Left renal pelvis (tissue), 4 donors: ENCODE measurements around the gene RIT2. TPM values are rescaled to one million over a fixed set of nuclear protein-coding genes. Genes with fewer than 3 reads are reported as not detected.
"Not testable (repeated sequence)": the region's sequence is repeated elsewhere in the genome, so short reads cannot be mapped to it uniquely, and the experiment has no call there.

Experiments
- DNase-seq, 4 donors: peaks; one replicate each; pipeline ENCODE4 v3.0.0-alpha.2; 2013; ENCODE audit warnings: low read depth in 4 of 4, low spot score in 3 of 4
- polyA plus RNA-seq, 4 donors: library from polyadenylated mRNA; unstranded; fragments of 120-200 nt; gene quantifications; one replicate each; pipeline ENCODE4 v1.2.1, GENCODE V29; 2013; ENCODE audit not compliant: insufficient read length in 4 of 4

The RIT2 gene
- polyA plus RNA-seq, 4 donors, result 0.14 to 0.20 TPM; not detected in 2

- DNase-seq, result no peak
Observed at GRCh38 chr18:42778445-42779042, 336.9 kb downstream of the RIT2 start.

- no peak for DNase-seq
Observed at GRCh38 chr18:42778024-42778423, 337.5 kb downstream of the RIT2 start.

GRCh38 chr18:42773870-42774269, 341.6 kb downstream of the RIT2 start:
- DNase-seq, result no peak

- DNase-seq, result no peak
Observed at GRCh38 chr18:42771936-42772335, 343.5 kb downstream of the RIT2 start.

- DNase-seq, result no peak
Observed at GRCh38 chr18:42765302-42765701, 350.2 kb downstream of the RIT2 start.

- DNase-seq, result no peak
Observed at GRCh38 chr18:42760290-42760689, 355.2 kb downstream of the RIT2 start.

GRCh38 chr18:42758852-42759251, 356.6 kb downstream of the RIT2 start:
- no peak for DNase-seq

GRCh38 chr18:42756214-42756613, 359.3 kb downstream of the RIT2 start:
- no peak for DNase-seq

- no peak for DNase-seq
Observed at GRCh38 chr18:42752916-42753315, 362.6 kb downstream of the RIT2 start.

GRCh38 chr18:42746794-42747193, 368.7 kb downstream of the RIT2 start:
- DNase-seq, result no peak

- no peak for DNase-seq
Observed at GRCh38 chr18:42745931-42746330, 369.6 kb downstream of the RIT2 start.

GRCh38 chr18:42745171-42745570, 370.3 kb downstream of the RIT2 start:
- no peak for DNase-seq

- DNase-seq, result no peak
Observed at GRCh38 chr18:42743373-42744138, 371.9 kb downstream of the RIT2 start.

- no peak for DNase-seq
Observed at GRCh38 chr18:42742969-42743368, 372.5 kb downstream of the RIT2 start.

- no peak for DNase-seq
Observed at GRCh38 chr18:42742474-42742873, 373.0 kb downstream of the RIT2 start.

- DNase-seq, result not testable (repeated sequence)
Observed at GRCh38 chr18:42741805-42742347, 373.6 kb downstream of the RIT2 start.

GRCh38 chr18:42741299-42741698, 374.2 kb downstream of the RIT2 start:
- DNase-seq, result not testable (repeated sequence)

- no peak for DNase-seq
Observed at GRCh38 chr18:42736074-42736473, 379.4 kb downstream of the RIT2 start.

GRCh38 chr18:42734520-42734919, 381.0 kb downstream of the RIT2 start:
- no peak for DNase-seq

GRCh38 chr18:42730272-42730671, 385.2 kb downstream of the RIT2 start:
- DNase-seq, result no peak

GRCh38 chr18:42719221-42719620, 396.3 kb downstream of the RIT2 start:
- no peak for DNase-seq

- no peak for DNase-seq
Observed at GRCh38 chr18:42712065-42712464, 403.4 kb downstream of the RIT2 start.
